SKM-1 treated with dmso at 0.1 percent for 144 hours (cell line): ENCODE data around the gene C20orf141.
"Not testable (repeated sequence)": the region's sequence is repeated elsewhere in the genome, so short reads cannot be mapped to it uniquely, and the experiment has no call there.

ENCODE experiments used
- DNase-seq: peaks from one replicate; lab custom pipeline; 2025; ENCODE audit not compliant: unreplicated experiment; lab: John Stamatoyannopoulos, UW

The C20orf141 gene

DNA sequence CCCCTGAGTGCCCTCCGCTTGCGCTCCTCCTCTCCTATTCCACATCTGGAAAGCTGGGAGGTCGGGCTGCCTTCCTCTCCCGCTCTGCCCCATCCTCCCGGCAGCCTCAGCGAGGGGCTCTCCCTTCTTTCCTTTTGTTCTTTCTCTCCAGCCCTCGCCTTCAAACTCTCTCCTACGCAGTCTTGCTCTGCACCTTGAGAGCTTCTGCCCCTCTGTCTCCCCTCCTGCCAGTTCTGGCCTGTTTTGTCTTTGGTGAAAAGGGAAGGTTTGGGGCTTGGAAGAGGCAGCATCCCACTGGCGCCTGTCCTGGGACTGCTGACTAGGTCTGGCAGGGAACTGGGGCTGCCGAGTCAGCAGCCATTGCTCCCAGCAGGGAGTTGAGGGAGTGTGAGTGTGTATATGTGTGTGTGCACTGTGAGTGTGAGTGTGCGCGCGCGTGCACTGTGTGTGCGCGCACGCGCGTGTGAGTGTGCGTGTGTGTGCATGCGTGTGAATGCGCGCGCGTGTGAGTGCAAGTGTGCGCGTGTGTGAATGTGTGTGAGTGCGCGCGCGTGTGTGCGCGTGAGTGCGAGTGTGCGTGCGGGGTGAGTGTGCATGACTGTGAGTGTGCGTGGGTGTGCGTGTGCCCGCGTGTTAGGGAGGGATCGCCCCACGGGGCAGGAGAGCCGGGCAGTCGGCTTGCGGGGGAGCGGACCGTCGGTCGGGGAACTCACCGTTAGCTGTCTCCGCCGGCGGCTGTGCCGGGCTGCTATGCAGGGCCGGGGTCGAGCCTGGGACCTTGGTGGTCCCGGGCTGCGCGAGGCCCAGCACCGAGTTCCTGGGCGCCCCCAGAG lies 14.9 kb upstream of the C20orf141 start:
- DNase-seq: no peak

DNA sequence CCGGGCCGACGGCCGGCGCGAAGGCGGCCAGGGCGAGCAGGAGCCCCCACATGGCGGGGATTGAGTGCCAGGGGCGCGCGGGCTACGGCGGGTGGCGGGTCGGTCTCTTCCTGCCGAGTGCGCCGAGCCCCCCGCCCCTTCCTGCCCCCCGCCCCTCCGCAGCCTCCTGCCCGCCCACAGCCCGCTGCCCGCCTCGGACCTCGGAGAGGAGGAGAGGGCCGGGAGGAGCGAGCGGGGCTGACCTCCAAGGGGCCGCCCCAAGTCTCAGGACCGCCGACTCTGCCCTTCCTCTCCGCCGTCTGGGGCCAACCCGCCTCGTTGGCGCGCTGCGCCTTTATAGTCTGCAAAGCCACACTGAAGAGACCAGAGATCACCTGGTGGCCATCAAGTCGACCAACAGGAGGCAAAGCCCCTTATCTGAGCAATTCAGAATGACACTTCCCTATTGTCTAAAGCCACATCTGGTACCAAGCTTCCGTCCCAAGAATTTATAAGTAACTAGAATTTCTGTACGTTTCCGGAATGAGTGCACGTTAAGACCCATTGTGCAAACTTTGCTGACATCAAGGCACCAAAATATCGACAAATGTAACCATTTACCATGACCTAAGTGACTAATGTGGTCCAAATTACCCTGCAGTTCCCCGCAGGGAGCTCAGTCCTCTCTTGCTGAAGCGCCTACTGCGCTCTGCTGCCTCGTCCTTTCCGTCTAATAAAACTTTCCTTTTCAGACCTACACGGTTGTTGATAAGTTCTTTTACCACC lies 14.1 kb upstream of the C20orf141 start, which contains the start of gene CPXM1:
TSS of gene CPXM1 (minus strand) at position 107 of the 765 bp plus-strand sequence. CDS start at position 52, 55 bp downstream.
- DNase-seq: peak; percentile 17

DNA sequence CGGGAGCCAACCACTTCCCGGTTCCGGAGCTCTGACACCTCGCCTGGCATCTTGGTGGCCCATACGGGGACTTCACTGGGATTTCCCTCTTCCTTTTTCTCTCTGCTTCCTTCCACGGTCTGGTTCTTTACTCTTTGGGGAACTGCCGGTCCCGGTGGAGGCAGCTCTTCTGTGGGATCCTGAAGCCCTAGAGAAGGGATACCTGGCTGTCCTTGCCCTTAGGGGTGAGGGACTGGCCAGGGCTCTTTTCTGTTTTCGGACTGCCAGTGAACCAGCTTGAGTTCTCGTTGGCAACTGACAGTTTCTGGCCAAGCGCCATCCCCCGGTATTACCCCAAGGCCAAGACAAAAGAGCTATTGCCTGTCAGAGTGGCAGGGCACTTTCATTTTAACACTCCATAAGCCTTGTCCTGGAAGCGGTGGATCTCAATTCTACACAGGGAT lies 13.5 kb upstream of the C20orf141 start:
- DNase-seq: no peak

DNA sequence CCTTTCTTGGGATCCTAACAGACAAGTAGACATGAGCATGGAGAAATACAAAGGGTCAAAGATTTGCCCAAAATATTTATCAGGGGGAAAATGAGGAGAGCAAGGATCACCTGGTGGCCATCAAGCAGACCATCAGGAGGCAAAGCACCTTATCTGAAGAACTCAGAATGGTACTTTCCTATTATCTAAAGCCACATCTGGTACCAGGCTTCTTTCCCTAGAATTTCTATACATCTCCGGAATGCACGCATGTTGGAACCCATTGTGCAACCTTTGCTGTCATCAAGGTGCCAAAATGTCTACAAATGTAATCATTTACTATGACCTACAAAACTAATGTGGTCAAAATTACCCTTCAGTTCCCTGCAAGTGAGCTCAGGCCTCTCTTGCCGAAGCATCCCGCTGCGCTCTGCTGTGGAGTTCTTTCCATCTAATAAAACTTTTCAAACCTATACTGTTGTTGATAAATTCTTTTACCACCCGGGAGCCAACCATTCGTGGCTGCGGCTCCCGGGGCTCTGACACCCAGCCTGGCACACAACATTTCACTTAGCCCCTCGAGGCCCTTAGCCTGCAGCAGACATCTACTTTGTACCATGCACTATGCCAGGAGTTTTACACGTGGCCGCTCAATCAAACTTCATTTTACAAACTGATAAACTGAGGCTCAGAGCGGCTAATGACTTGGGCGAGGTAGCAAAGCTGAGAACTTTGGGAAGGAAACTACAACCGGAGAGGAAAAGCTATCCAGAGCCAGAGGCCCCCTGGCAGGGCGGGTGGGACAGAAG lies 10.6 kb upstream of the C20orf141 start:
- DNase-seq: no peak

DNA sequence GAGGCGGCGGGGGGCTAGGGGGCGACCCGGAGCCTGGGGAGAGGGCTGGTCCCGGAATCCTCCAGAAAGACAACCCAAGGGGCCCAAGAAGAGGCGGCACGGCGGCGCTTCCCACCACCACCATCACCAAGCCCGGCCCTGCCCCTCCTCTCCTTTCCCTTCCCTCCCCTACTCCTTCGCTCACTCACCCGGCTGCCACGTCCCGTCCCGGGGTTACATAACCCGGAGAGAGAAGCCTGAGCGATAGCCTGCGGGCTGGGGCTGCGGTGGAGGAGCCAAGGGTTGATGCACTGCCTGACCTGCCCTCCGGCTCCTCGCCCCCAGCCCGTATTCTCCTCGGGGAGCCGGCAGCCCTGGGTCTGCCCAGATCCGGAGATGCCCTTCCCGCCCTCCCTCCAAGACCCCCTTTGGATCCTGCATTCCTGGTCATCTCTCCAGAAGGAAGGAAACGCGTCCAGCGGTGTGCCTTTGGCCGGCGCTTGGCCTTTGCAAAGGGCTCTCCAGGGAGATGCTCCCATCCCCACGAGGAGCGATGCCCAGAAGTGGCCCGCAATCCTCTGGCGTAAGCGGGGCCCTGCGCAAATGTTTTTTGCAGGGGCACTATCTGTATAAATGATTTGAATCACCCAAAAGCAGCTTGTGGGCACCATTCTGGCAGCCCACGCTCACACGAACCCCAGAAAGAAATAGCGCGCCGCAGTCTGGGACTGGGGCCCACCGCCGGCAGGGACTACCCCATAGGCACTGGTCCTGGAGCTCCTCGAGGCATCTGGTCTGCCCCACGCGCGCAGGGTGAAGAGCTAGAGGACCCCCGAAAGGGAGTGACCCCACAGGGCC lies 9.7 kb upstream of the C20orf141 start:
- DNase-seq: no peak

DNA sequence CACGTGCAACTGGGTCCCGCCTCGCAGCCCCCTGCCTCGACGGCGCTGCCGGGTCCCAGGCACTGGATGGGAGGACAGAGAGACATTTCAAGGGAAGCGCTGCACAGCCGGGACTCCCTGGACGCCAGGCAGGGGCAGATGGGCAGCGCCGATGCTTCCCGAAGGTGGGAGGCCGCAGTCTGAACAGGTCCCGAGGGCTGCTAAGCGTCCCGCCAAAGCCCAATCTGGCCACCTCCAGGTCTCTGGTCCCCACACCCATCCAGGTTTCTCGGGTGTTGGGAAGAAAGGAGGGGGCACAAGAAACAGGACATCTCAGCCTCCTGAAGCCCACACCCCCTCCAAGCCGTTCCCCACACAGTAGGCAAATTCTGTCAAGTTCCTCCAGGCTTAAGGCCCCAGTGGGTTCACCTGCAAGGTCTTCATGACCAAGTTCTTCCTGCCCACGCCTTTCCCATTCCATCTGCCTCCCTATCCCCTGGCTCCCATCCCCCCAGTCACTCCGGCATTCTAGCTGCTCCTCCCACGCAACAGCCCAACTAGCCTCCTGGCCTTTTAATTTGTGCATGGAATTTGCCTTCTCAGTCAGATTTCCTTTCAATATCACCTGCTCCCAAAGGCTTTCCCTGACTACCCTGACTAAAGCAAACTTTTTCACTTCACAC lies 9.0 kb upstream of the C20orf141 start:
- no peak for DNase-seq

DNA sequence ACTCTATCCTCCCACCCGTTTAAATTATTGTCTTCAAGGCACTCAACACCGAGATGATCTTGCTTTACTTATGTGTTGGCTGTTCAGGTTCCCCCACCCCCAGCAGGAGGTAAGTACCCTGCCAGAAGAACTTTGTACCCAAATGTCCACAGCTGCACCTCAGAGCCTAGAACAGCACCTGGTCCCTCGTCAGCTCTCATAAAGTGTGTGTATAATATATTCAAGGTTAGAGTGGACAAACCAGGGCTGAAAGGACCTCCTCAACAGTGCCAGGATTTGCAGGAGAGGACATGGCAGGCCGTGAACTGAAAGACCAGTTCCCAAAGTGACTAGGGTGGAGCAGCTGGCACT lies 8.5 kb upstream of the C20orf141 start:
- no peak for DNase-seq

DNA sequence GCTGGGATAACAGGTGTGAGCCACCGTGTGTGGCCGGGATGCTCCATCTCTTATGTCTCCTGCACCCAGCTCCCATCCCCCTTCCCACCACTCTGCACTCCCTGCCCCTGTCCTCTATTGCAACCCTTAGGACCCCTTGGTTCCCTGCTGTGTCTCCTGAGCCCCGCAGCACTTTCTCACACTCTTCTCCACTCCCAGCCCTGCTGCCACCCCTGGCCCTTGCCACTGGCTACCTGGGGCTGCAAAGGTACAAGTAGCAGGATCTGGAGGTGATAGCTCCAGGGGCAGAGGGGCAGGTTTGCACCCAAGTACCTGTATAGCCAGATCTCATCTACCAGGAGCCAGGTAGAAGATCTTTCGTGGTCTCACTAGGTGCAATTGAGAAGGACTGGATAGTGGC lies 7.8 kb upstream of the C20orf141 start:
- DNase-seq: no peak

DNA sequence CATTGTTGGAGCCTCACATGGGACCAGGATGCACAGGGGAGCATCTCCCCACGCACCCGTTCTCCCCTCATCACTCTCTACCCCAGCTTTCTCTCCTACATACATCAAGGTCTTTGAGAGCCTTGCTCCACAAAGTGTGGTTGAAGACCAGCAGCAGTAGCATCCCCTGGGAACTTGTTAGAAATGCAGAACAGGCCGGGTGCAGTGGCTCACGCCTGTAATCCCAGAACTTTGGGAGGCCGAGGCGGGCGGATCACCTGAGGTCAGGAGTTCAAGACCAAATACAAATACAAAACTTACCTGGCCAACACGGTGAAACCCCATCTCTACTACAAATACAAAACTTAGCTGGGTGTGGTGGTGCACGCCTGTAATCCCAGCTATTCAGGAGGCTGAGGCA lies 6.9 kb upstream of the C20orf141 start:
- not testable (repeated sequence) for DNase-seq

DNA sequence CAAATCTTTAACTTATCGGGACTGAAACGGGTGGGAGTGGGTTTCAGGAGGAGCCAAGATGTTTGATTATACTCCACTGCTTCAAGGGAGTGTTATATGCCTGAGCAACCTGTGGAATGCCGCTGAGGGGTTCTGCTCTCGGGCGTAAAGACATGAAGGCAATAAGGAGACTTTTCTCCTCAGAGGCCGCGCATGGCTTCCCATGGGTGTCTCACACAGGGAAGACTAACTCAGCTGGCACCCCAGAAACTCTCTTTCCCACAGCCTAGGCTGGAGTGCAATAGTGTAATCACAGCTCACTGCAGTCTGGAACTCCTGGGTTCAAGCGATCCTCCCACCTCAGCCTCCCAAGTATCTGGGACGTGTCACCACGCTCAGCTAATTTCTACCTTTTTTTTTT lies 5.1 kb upstream of the C20orf141 start:
- no peak for DNase-seq

DNA sequence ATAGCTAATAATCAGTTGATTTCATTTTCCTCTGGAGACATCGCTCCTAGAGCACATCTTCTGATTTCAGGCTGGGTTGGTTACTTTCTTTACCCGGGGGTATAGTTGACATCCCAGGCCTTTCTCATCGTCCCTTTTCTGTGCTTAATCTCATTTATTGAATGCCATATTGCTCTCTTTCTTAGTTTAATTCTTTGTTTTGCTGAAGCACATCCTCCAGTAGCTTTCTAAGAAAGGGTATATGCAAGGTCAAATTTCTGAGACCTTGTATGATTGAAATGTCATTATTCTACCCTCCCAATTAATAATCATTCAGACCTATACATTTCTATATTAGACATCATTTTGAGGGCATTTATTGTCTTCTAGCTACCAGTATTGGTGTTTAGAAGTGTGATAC lies 2.6 kb upstream of the C20orf141 start:
- no peak for DNase-seq

DNA sequence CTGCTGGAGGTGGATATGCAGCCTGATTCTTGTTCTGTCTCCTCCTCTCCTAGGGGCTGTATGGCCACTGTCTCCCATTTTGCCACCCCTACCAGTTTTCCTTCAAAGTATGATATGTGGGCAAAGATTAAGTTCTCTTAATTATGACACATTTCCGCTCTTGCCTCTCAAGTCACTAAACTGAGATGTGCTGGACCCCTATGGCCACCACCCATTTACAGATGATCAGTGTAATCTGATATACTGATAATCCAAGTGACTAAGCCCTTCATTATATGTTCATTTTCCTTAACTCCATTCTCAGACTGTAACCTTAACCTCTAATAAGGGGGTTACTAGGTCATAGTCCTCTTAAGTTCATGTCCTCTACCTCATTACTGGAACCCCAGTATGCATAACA lies 711 bp upstream of the C20orf141 start:
- DNase-seq: no peak

DNA sequence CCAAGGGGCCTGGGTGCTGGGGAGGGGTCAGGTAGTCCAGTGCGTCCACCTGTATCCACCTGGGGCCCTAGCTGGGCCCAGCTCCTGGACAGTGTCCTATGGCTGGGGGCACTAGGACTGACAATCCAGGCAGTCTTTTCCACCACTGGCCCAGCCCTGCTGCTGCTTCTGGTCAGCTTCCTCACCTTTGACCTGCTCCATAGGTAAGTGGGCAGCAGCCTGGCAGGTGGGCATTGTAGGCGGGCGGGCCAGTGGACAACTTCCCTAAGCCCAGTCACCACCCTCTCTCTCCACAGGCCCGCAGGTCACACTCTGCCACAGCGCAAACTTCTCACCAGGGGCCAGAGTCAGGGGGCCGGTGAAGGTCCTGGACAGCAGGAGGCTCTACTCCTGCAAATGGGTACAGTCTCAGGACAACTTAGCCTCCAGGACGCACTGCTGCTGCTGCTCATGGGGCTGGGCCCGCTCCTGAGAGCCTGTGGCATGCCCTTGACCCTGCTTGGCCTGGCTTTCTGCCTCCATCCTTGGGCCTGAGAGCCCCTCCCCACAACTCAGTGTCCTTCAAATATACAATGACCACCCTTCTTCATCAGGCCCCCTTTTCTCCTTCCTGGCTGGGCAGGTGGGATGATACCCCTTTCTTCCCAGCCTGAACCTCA lies 584 bp downstream of the C20orf141 start:
- no peak for DNase-seq

DNA sequence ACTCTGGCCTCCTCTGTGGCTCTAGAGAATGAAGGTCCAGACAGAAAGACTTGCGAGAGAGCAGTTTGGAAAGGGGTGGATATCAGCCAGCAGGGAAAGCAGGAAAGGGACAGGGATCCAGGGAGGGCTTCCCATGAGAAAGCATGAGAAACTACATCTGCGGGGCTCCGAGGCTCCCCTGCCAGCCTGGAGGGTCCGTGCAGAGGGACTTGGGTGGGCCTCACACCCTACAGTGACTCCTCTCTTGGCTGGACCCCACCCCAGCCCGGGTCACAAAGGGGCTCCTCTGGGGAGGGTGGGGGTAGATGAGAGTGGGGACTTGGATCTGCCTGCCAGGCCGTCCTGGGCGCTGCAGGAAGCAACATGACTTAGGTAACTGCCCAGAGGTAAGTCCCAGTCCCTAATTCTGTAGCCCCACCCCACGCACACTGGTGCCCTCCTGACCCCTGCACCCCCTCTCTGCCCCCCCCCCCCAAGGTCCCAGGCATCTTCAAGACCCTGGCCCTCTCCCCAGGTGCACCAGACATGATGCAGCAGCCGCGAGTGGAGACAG lies 1.3 kb downstream of the C20orf141 start, which contains the start of gene TMEM239:
TSS of gene TMEM239 (plus strand) at position 335 of the 553 bp plus-strand sequence. CDS start at position 526, 191 bp downstream.
- no peak for DNase-seq

DNA sequence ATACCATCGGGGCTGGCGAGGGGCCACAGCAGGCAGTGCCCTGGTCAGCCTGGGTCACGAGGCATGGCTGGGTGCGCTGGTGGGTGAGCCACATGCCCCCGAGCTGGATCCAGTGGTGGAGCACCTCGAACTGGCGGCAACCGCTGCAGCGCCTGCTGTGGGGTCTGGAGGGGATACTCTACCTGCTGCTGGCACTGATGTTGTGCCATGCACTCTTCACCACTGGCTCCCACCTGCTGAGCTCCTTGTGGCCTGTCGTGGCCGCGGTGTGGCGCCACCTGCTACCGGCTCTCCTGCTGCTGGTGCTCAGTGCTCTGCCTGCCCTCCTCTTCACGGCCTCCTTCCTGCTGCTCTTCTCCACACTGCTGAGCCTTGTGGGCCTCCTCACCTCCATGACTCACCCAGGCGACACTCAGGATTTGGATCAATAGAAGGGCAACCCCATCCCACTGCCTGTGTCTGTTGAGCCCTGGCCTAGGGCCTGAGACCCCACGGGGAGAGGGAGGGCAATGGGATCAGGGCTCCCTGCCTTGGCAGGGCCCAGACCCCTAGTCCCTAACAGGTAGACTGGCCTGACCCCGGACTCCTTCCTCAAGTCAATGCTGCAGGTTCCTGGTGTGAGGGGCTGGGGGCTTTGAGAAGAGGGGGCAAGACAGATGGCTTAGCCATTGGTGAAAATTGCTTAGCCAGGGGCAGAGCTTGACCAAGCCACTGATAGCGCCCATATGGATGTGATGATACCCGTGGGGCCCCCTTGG lies 2.0 kb downstream of the C20orf141 start:
- no peak for DNase-seq

DNA sequence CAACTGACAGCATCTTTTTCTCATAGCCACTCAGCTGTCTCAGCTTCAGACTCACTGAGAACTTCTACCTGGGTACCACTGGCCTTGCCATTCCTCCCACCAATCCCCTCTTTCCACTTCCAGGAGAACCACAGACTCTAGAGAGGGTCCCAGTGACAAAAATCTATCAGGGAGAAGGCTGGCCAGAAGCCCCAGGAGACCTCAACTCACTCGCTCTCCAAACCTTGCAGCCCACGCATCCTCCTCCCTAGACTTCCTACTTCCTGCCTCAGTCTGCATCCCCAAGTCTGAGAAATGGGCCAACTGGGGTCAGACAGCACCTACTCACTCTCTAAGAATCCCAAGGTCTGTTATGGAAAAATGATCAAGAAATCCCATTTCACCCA lies 2.5 kb downstream of the C20orf141 start:
- no peak for DNase-seq

DNA sequence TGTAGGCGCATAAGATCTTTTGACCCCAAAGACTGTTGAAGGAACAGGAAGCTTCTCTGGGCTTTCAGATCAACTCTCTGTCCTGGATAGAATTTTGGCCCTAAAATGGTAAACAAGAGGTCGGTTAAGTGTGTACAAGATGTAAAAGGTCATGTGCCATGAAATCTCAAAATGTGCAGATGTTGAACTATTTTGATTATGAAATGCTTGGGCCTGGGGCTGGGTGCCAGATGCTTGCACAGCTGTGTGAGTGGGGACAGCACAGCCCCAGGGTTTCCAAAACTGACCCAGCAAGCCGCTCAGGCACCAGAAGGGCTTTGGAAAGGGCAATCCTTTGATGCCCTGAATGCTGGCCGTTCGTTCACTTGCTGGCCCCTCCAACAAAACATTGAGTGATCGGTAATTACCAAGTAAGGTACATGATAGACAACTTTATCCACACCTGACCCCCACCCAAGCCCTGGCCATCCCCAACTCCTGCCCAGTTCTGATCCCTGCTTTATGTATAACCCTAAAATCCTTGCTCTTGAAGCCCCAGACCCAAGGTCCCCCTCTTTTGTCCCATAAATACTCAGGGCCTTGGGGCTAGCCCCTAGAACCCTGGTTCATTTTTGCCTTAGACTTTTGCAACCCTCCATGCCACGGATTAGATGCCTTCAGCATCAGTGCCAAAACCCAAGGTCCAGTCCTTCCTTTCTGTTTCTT lies 3.3 kb downstream of the C20orf141 start:
- DNase-seq: no peak
